ENCODE data around the gene COPS4.
A peak's percentile ranks its signal among the peaks of the same experiment; 100 is the strongest.
"Not testable (repeated sequence)": the region's sequence is repeated elsewhere in the genome, so short reads cannot be mapped to it uniquely, and the experiment has no call there.

COPS4 gene

DNA sequence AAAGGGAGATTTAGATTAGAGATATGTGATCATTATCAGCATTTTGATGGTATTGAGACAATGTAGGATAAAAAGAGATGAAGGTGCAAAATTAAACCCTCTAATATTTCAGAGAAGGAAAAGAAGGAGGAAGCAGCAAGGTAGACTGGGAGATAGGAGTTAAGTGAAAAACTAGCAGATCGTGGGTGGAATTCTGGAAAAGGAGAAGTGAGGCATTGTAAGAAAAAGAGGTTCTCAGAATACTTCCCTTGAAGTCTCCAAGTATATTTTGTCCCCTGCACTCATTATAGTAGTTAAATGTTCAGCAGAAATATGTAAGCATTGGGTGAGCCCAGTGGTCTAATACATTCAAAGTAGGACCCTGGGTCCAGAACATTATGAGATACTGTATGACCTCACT, 30.3 kb downstream of the COPS4 start:
- H3K4me1 ChIP-seq (ENCODE audit: control insufficient read depth, insufficient read depth, low read length, poor library complexity, severe bottlenecking), result no peaks in the 10 kb centered on the region
- no CpG with 5 or more reads among the region's 1 CpG for WGBS, 2 experiments (ENCODE audit: insufficient coverage in 2 of 2)
- H3K4me3 ChIP-seq (ENCODE audit: extremely low read depth, insufficient read depth, low read length, poor library complexity, severe bottlenecking), result no peak overlapping the region
- no peak overlapping the region for H3K27ac ChIP-seq (ENCODE audit: low read depth, low read length, severe bottlenecking)
- no peaks in the 10 kb centered on the region for H3K9me3 ChIP-seq (ENCODE audit: control insufficient read depth, low read length)
- peaks cover 65% of the 10 kb centered on the region for H3K36me3 ChIP-seq (ENCODE audit: control insufficient read depth, insufficient read depth, low read length)

DNA sequence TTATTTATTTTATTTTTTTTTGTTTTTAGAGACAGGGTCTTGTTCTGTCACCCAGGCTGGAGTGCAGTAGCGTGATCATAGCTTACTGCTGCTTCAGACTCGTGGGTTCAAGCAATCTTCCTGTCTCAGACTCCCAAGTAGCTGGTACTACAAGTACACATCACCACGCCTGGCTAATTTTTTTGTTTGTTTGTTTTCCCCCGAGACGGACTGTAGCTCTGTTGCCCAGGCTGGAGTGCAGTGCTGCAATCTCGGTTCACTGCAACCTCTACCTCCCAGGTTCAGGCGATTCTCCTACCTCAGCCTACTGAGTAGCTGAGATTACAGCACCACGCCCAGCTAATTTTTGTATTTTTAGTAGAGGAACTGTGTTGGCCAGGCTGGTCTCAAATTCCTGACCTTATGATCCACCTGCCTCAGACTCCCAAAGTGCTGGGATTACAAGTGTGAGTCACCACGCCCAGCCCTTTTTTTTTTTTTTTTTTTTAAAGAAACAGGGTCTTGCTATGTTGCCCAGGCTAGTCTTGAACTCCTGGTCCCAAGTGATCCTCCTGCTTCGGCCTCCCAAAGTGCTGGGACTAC, 32.2 kb downstream of the COPS4 start:
- no peaks in the 10 kb centered on the region for H3K9me3 ChIP-seq (ENCODE audit: control insufficient read depth, low read length)
- 95% methylated on average over 7 to 9 of the region's 10 CpGs for WGBS, 2 experiments (ENCODE audit: insufficient coverage in 2 of 2)
- no peak overlapping the region for H3K27ac ChIP-seq (ENCODE audit: low read depth, low read length, severe bottlenecking)
- no peak overlapping the region for H3K4me3 ChIP-seq (ENCODE audit: extremely low read depth, insufficient read depth, low read length, poor library complexity, severe bottlenecking)
- no peaks in the 10 kb centered on the region for H3K4me1 ChIP-seq (ENCODE audit: control insufficient read depth, insufficient read depth, low read length, poor library complexity, severe bottlenecking)
- peaks cover 70% of the 10 kb centered on the region for H3K36me3 ChIP-seq (ENCODE audit: control insufficient read depth, insufficient read depth, low read length)

- no peaks in the 10 kb centered on the region for H3K9me3 ChIP-seq (ENCODE audit: control insufficient read depth, low read length)
- WGBS, 2 experiments (ENCODE audit: insufficient coverage in 2 of 2), result 92 to 100% methylated on average over 1 of the region's 1 CpG
- H3K36me3 ChIP-seq (ENCODE audit: control insufficient read depth, insufficient read depth, low read length), result peaks cover 54% of the 10 kb centered on the region
- peaks cover 9% of the 10 kb centered on the region for H3K4me1 ChIP-seq (ENCODE audit: control insufficient read depth, insufficient read depth, low read length, poor library complexity, severe bottlenecking)
- H3K4me3 ChIP-seq (ENCODE audit: extremely low read depth, insufficient read depth, low read length, poor library complexity, severe bottlenecking), result no peak overlapping the region
- no peak overlapping the region for H3K27ac ChIP-seq (ENCODE audit: low read depth, low read length, severe bottlenecking)
Measured at GRCh38 chr4:83071116-83071515, 36.1 kb downstream of the COPS4 start.

GRCh38 chr4:83074086-83074704, 39.2 kb downstream of the COPS4 start:
- Histone ChIP-seq H3K4me1 (ENCODE audit: control insufficient read depth, insufficient read depth, low read length, poor library complexity, severe bottlenecking) (peaks cover 9% of the 10 kb centered on the region), H3K27ac (ENCODE audit: low read depth, low read length, severe bottlenecking) (no peak overlapping the region), H3K36me3 (ENCODE audit: control insufficient read depth, insufficient read depth, low read length) (peaks cover 53% of the 10 kb centered on the region), H3K4me3 (ENCODE audit: extremely low read depth, insufficient read depth, low read length, poor library complexity, severe bottlenecking) (no peak overlapping the region), H3K9me3 (ENCODE audit: control insufficient read depth, low read length) (no peaks in the 10 kb centered on the region)
- WGBS, 2 experiments (ENCODE audit: insufficient coverage in 2 of 2), result 20 to 100% methylated on average over 1 of the region's 10 CpGs

DNA sequence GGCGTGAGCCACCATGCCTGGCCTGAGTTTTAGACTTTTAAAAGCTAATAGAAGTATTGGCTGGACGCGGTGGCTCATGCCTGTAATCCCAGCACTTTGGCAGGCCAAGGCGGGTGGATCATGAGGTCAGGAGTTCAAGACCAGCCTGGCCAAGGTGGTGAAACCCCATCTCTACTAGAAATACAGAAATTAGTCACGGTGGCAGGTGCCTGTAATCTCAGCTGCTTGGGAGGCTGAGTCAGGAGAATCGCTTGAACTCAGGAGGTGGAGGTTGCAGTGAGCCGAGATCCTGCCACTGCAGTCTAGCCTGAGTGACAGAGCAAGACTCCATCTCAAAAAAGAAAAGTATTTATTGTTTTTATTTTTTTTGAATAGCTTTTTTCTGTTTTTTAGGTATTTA, 39.8 kb downstream of the COPS4 start:
- H3K4me3 ChIP-seq (ENCODE audit: extremely low read depth, insufficient read depth, low read length, poor library complexity, severe bottlenecking); H3K4me1 ChIP-seq (ENCODE audit: control insufficient read depth, insufficient read depth, low read length, poor library complexity, severe bottlenecking); H3K27ac ChIP-seq (ENCODE audit: low read depth, low read length, severe bottlenecking); H3K9me3 ChIP-seq (ENCODE audit: control insufficient read depth, low read length): not testable (repeated sequence)
- 92 to 93% methylated on average over 6 to 7 of the region's 7 CpGs for WGBS, 2 experiments (ENCODE audit: insufficient coverage in 2 of 2)
- peaks cover 47% of the 10 kb centered on the region for H3K36me3 ChIP-seq (ENCODE audit: control insufficient read depth, insufficient read depth, low read length)

DNA sequence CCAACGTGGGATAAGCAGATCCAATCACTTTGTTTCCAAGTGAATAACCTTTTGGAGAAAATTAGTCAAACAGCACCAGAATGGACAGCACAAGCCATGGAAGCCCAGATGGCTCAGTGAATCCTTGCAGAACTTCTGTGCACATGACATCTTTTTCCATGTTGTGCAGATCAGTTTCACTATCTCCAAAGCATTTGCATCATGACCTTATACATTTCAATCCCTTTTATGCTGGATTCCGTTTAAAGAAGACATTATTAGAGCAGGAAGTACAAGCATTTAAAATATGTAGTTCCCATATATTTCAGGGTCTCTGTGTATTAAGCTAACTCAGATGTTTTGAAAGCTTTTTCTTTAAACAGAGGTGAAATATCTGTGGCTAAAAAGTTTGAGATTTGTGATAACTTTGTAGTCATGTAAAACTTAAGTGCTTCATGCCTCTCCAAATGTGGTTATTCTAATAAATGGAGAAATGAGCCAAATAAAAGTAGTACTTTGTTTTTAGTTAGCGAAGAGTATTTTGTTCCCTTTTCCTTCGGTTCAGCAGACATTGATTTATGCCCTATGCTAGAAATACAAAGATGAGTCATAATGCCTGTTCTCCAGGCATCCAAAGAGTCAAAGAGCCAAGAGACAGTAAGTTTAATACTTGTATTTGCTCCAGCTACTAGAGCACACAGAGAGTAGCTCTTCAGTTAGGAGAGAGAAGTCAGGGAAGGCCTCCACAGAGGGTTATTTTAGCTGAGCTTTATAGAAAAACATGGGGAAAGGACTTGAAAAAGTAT, 40.5 kb downstream of the COPS4 start:
- 100% methylated on average over 2 to 3 of the region's 4 CpGs for WGBS, 2 experiments (ENCODE audit: insufficient coverage in 2 of 2)
- Histone ChIP-seq H3K27ac (ENCODE audit: low read depth, low read length, severe bottlenecking) (peak overlapping the region; percentile 16), H3K9me3 (ENCODE audit: control insufficient read depth, low read length) (no peaks in the 10 kb centered on the region), H3K4me1 (ENCODE audit: control insufficient read depth, insufficient read depth, low read length, poor library complexity, severe bottlenecking) (peaks cover 9% of the 10 kb centered on the region), H3K4me3 (ENCODE audit: extremely low read depth, insufficient read depth, low read length, poor library complexity, severe bottlenecking) (no peak overlapping the region), H3K36me3 (ENCODE audit: control insufficient read depth, insufficient read depth, low read length) (peaks cover 40% of the 10 kb centered on the region)

DNA sequence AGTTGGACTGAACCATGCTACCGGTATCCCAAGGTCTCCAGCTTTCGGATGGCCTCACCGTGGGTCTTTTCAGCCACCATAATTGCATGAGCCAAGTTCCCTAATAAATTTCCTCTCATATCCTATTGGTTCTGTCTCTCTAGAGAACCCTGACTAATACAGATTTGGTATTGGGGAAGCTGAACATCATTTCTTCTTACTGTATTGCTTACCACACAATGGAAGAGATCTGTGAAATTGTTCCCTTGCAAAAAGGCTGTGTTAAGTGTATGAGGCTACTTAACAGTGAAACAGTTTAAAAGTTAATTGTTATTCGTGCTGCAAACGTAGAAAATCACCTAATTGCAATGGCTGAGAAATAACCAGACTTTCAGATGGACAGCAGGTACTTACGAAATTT, 45.6 kb downstream of the COPS4 start:
- 79 to 90% methylated on average over 3 of the region's 6 CpGs for WGBS, 2 experiments (ENCODE audit: insufficient coverage in 2 of 2)
- no peak overlapping the region for H3K27ac ChIP-seq (ENCODE audit: low read depth, low read length, severe bottlenecking)

DNA sequence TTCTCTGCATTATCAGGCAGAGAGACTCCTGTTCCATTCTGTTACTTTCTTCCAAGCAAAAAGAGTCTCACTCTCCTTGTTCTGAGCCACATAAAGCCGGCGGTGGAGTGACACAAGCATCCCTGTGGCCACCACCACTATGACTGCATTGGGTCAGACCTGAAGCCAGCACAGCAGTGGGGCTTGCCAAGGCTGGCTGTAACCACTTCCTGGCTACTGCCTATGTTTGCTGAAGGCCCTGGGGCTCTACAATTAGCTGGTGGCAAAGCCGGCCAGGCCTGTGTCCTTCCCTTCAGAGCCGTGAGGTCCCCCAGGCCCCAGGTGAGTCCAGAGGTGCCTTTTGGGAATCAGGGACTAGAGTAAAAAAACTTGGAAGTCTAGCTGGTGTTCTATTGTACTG, 47.8 kb downstream of the COPS4 start:
- H3K4me3 ChIP-seq (ENCODE audit: extremely low read depth, insufficient read depth, low read length, poor library complexity, severe bottlenecking), result no peak overlapping the region
- no peak overlapping the region for H3K27ac ChIP-seq (ENCODE audit: low read depth, low read length, severe bottlenecking)
- H3K36me3 ChIP-seq (ENCODE audit: control insufficient read depth, insufficient read depth, low read length), result no peaks in the 10 kb centered on the region
- no peaks in the 10 kb centered on the region for H3K4me1 ChIP-seq (ENCODE audit: control insufficient read depth, insufficient read depth, low read length, poor library complexity, severe bottlenecking)
- no peaks in the 10 kb centered on the region for H3K9me3 ChIP-seq (ENCODE audit: control insufficient read depth, low read length)
- 92 to 100% methylated on average over 3 to 4 of the region's 4 CpGs for WGBS, 2 experiments (ENCODE audit: insufficient coverage in 2 of 2)

More for the DNA sequence above, 45.6 kb downstream of the COPS4 start:
- Histone ChIP-seq H3K36me3 (ENCODE audit: control insufficient read depth, insufficient read depth, low read length) (peaks cover 18% of the 10 kb centered on the region), H3K4me1 (ENCODE audit: control insufficient read depth, insufficient read depth, low read length, poor library complexity, severe bottlenecking) (peaks cover 3% of the 10 kb centered on the region), H3K9me3 (ENCODE audit: control insufficient read depth, low read length) (no peaks in the 10 kb centered on the region), H3K4me3 (ENCODE audit: extremely low read depth, insufficient read depth, low read length, poor library complexity, severe bottlenecking) (no peak overlapping the region)

- WGBS, 2 experiments (ENCODE audit: insufficient coverage in 2 of 2), result 87 to 91% methylated on average over 6 to 8 of the region's 11 CpGs
- Histone ChIP-seq H3K9me3 (ENCODE audit: control insufficient read depth, low read length) (no peaks in the 10 kb centered on the region), H3K4me1 (ENCODE audit: control insufficient read depth, insufficient read depth, low read length, poor library complexity, severe bottlenecking) (no peaks in the 10 kb centered on the region), H3K4me3 (ENCODE audit: extremely low read depth, insufficient read depth, low read length, poor library complexity, severe bottlenecking) (no peak overlapping the region), H3K36me3 (ENCODE audit: control insufficient read depth, insufficient read depth, low read length) (no peaks in the 10 kb centered on the region), H3K27ac (ENCODE audit: low read depth, low read length, severe bottlenecking) (no peak overlapping the region)
Measured at GRCh38 chr4:83083925-83084475, 49.0 kb downstream of the COPS4 start.

DNA sequence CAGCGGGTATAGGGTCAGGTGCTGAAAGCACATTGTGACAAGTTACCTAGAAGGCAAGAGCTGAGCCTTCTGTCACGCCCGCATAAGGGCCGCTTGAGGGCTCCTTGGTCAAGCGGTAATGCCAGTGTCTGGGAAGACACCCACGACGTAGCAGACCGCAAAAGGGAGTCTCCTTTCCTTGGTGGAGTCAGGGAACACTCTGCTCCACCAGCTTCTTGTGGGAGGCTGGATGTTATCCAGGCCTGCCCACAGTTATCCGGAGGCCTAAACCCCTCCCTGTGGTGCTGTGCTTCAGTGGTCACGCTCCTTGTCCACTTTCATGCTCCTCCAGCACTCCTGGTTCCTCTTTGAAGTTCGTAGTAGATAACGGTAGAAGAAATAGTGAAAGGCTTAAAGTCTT, 50.0 kb downstream of the COPS4 start:
- WGBS, 2 experiments (ENCODE audit: insufficient coverage in 2 of 2), result 91 to 95% methylated on average over 7 to 10 of the region's 12 CpGs
- H3K4me3 ChIP-seq (ENCODE audit: extremely low read depth, insufficient read depth, low read length, poor library complexity, severe bottlenecking), result not testable (repeated sequence)

More for the DNA sequence above, 50.0 kb downstream of the COPS4 start:
- not testable (repeated sequence) for H3K9me3 ChIP-seq (ENCODE audit: control insufficient read depth, low read length); H3K4me1 ChIP-seq (ENCODE audit: control insufficient read depth, insufficient read depth, low read length, poor library complexity, severe bottlenecking); H3K36me3 ChIP-seq (ENCODE audit: control insufficient read depth, insufficient read depth, low read length); H3K27ac ChIP-seq (ENCODE audit: low read depth, low read length, severe bottlenecking)
